ENCODE results near the gene MORC1.

Gene MORC1

DNA sequence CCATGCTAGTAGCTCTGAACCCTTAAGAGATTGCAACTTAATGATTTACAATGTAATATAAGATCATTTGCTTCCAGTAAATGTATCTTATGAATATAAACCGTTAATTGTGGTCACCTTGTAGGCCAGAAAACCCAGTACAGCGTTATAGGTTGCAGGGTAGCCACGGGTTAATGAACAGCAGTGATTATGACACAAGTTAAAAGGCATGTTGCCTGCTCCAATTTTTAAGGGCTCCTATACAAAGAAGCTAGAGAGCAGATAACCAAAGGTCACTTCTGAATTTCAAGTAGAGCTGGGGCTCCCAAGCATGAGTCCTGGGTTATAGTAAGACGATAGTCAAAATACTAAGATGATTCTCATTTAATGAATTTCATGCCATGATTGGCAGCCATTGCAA lies 177.8 kb downstream of the MORC1 start:
- no peak for DNase-seq (ENCODE audit: low read depth in 2 of 2)

DNA sequence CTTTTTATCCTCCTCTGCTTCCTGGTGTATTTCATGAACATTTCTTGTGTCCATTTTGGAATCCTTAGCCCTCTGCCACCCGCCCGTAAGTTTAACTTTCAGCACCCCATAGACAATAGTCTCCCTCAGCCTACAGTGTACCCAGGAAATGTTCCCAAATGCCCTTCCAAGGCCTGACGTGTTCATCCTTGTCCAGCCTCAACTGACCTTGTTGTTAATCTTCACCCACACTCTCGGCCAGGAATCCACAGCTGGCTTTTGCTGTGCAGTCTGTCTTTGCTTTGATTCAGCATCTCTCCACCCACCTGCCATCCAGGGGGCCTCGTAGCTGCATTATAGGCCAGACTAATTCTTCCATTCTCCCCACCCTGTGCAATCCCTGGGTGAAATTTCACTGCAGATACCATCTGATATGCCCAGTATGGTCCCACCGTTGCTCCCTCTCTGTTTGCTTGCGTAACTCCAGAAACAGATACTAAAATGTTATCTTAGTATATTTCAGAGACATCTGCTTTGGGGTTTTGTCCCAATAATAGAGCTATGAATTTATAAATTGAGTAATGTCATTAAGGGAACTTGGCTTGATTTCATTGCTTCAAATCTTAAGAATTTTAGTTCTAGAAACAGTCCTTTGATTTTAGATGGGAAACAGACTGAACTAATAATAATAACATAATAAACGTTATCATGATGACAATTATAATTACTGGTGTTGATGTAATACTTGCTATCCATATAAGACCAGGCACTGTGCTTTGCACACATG lies 180.8 kb downstream of the MORC1 start:
- DNase-seq (ENCODE audit: low read depth in 2 of 2): no peak

GRCh38 chr3:108931035-108931434 lies 186.9 kb downstream of the MORC1 start:
- DNase-seq (ENCODE audit: low read depth in 2 of 2): no peak

DNA sequence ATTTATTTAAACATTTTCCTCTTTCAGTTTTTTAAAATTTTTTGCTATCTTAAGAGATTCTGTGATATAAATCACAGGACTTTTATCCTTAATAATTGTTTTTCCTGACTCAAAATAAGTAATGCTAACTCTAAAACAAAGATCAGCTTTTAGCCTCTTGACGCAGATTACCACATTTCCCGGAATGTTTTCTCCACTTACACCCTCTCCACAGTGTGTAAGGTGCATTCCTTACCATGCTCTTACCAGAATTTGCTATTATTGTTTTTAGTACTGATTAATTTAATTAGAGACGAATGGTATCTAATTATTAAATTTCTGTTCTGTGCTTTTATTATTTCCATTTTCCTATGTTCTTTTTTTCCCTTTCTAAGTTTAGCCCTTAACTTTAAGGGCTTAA lies 199.1 kb downstream of the MORC1 start:
- no peak for DNase-seq (ENCODE audit: low read depth in 2 of 2)

DNA sequence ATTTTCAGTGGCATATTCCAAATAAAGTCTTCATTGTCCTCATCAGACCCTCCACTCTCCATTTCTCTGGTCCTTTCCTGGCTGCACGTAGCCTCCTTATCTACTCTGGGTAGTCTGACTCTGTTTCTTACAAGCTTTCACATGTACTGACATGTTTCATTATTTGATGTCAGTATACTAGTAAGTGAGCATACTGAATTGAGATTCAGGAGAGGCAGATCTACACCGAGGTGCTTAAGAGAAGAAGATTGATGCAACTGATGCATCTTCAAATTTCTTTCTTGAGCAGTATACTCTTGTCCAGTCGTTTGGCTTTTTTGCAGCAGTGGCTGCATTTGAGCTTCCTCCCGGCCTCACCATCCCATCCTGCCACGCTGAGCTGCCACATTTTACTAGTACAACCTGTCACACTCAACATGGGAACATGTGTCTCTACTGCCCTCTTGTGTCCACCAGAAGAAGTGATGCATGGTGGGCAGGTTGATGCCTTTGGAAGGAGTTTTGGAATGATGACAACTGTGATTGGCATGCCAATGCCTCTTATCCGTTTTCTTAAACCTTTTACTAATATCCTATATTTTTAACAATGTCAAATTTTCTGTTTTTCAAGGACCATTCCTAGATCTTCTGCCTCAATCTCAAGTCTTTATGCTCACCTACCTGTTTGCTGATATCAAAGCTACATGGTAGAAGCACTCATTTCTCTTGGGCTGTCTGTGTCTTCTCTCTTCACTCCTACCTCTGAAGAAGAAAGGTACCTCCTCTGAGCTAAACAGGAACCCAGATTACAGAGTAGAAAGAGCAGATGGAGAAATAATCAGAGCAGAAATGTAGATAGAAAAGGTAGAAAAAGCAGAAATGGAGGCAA lies 202.9 kb downstream of the MORC1 start:
- DNase-seq (ENCODE audit: low read depth in 2 of 2): peak; percentile 13 to 54

DNA sequence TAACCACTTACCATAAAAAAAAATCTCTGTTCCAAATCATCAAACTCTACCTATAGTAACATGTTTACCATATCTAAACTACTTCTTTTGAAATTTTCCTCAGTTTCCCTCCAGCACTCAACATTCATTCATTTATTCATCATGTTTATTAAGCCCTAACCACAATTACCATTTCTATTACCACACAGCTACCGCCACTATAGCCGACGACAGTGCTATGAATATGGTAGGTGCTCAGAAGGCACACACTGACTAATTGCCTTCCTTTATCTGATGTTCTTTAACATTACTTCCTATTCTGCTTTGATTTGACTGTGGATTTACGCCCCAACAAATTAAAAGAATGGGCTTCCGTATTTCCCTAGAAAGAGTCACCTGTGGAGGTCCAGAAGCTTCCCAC lies 208.1 kb downstream of the MORC1 start:
- no peak for DNase-seq (ENCODE audit: low read depth in 2 of 2)

Measured in stimulated activated CD4-positive, alpha-beta T cell treated with anti-CD3 and anti-CD28 coated beads, Interleukin-1b, Interleukin-23, amount 100 ng/mL, for 4 hours (primary cell).